ENCODE measurements around the gene KPNA5.
A peak's percentile ranks its signal among the peaks of the same experiment; 100 is the strongest.

KPNA5 gene

GRCh38 chr6:116773886-116774285 lies 92.9 kb downstream of the KPNA5 start:
- FAIRE-seq = no peak

GRCh38 chr6:116779573-116780164 lies 98.7 kb downstream of the KPNA5 start:
- FAIRE-seq (peak; percentile 45), DNase-seq (ENCODE audit: insufficient read length, low spot score) (no peak)

More at GRCh38 chr6:116773886-116774285, 92.9 kb downstream of the KPNA5 start:
- DNase-seq (ENCODE audit: insufficient read length, low spot score) = no peak

GRCh38 chr6:116783852-116784251 lies 102.8 kb downstream of the KPNA5 start:
- no peak for FAIRE-seq

More at GRCh38 chr6:116783852-116784251, 102.8 kb downstream of the KPNA5 start:
- no peak for DNase-seq (ENCODE audit: insufficient read length, low spot score)

All from GM19239 (cell line).